Naive thymus-derived CD8-positive, alpha-beta T cell (primary cell): ENCODE measurements around the gene USP54. TPM values are rescaled to one million over a fixed set of nuclear protein-coding genes. Genes with fewer than 3 reads are reported as not detected.
"Not testable (repeated sequence)": the region's sequence is repeated elsewhere in the genome, so short reads cannot be mapped to it uniquely, and the experiment has no call there.

Experiments used
- ATAC-seq, 2 donors: fragments of 150-1000 bp; cut with Tn5 transposase in 1 of 2; sonication (Bioruptor Pico), chemical (Tn5 transposase) in 1 of 2; 1 replicate in 1 of 2; 2 replicates in 1 of 2; pipeline ENCODE4 v1.10.0; 2021; ENCODE audit warnings: mild to moderate bottlenecking in 2 of 2, moderate library complexity in 2 of 2
- POLR2A ChIA-PET: fragments of 350-600 bp; sonication (Branson Sonifier 250); formaldehyde crosslinking; loops from one replicate; lab custom pipeline; 2021; ENCODE audit warnings: antibody characterized with exemption; lab: Charles Lee
- DNase-seq, 10 donors: peaks; one replicate each; pipeline versions ENCODE4 v3.0.0 to v3.0.0-alpha.2; 2020 to 2022
- H3K27ac Mint-ChIP-seq, 10 donors: one replicate each; pipeline ENCODE4 v1.8.0; 2020 to 2022; ENCODE audit warnings: mild to moderate bottlenecking in 10 of 10, mixed read lengths in 10 of 10, moderate library complexity in 4 of 10, inconsistent platforms in 1 of 10
- H3K27me3 Mint-ChIP-seq, 5 donors: one replicate each; pipeline ENCODE4 v1.8.0; 2021 to 2022; ENCODE audit warnings: mixed read lengths in 5 of 5
- H3K36me3 Mint-ChIP-seq, 3 donors: one replicate each; pipeline ENCODE4 v1.8.0; 2020 to 2022; ENCODE audit warnings: mixed read lengths in 3 of 3, mild to moderate bottlenecking in 2 of 3, inconsistent platforms in 1 of 3
- H3K4me1 Mint-ChIP-seq, 4 donors: one replicate each; pipeline ENCODE4 v1.8.0; 2021 to 2022; ENCODE audit warnings: mixed read lengths in 4 of 4
- H3K4me3 Mint-ChIP-seq, 10 donors: one replicate each; pipeline ENCODE4 v1.8.0; 2020 to 2022; ENCODE audit warnings: mild to moderate bottlenecking in 10 of 10, mixed read lengths in 10 of 10, moderate library complexity in 6 of 10, inconsistent platforms in 1 of 10
- H3K9me3 Mint-ChIP-seq, 9 donors: one replicate each; pipeline ENCODE4 v1.8.0; 2020 to 2022; ENCODE audit warnings: mixed read lengths in 9 of 9, mild to moderate bottlenecking in 3 of 9, inconsistent platforms in 1 of 9, moderate library complexity in 1 of 9
- polyA plus RNA-seq, 3 donors: library from polyadenylated mRNA; unstranded; fragments of 300-500 nt; fragmentation: Illumina TruSeq; gene quantifications; one replicate each; pipeline ENCODE4 v1.2.3, GENCODE V29; 2021
- total RNA-seq, 8 experiments: library from RNA in 2 of 8; stranded (reverse) in 2 of 8; gene quantifications; one replicate each; pipeline ENCODE4 v1.2.3 and lab custom pipeline; 2021 to 2026

Gene USP54
- total and polyA plus RNA-seq, 5 experiments from 2014 or later, result 0.71 to 7.3 (median 1.7) TPM

DNA sequence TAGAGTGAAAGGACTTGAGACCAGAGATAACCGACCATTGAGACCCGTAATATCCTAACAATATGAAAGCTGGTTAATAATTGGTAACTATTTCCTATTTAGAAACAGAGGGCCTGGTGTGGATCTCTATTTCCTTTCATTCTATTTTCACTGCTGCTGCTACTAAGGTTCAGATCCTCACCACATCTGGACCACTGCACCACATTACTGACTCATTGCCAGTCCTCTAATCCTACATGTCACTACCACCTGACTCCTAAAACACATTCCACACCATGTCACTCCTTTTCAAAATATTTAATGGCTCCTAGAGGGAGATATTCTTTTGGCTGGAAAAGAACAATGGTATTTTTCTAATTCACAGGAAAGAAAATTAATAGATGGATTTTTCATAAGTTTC lies 6.4 kb downstream of the USP54 start:
- DNase-seq (no peak), ATAC-seq (no peak)
- H3K36me3 Mint-ChIP-seq, result peaks cover 0 to 3% (median 0%) of the 10 kb centered on the region in 3 donors
- H3K4me1 Mint-ChIP-seq, result peaks cover 0 to 2% (median 0%) of the 10 kb centered on the region in 4 donors
- no peaks in the 10 kb centered on the region for H3K27me3 Mint-ChIP-seq
- H3K9me3 Mint-ChIP-seq, result peaks cover 0 to 3% (median 0%) of the 10 kb centered on the region in 9 donors
- H3K27ac Mint-ChIP-seq, result no peak overlapping the region
- POLR2A ChIA-PET, result no interaction called here
- H3K4me3 Mint-ChIP-seq, result no peak overlapping the region

DNA sequence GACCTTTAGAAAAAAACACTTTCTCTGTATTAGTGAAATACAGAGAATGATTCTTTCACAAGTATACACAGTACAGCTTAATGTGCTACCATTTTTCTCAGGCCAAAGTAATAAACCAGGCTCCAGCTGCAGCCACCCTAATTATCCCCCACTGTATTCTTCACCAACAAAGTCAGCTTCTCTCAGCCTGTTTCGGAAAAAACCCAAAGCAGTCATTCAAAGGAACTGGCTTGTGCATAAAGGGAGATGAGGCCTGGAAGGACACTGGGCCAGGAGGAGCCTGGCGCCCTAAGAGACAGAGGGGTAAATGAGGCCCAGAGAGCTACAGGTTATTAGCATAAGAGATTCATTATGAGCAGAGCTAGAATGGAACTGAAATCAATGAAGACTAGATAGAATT lies 9.2 kb downstream of the USP54 start:
- H3K4me1 Mint-ChIP-seq, result peaks cover 0 to 2% (median 0%) of the 10 kb centered on the region in 4 donors
- peak overlapping the region in 1 of 10 donors; percentile 29 for H3K27ac Mint-ChIP-seq
- peaks cover 0 to 3% (median 0%) of the 10 kb centered on the region in 9 donors for H3K9me3 Mint-ChIP-seq
- H3K27me3 Mint-ChIP-seq, result no peaks in the 10 kb centered on the region
- no peak overlapping the region for H3K4me3 Mint-ChIP-seq
- H3K36me3 Mint-ChIP-seq, result peaks cover 0 to 3% (median 0%) of the 10 kb centered on the region in 3 donors
- POLR2A ChIA-PET, result interaction anchor here (0.7 kb wide), 1 partner anchor 8 kb away, joined by 4 read pairs; no protein-coding TSS in a partner anchor
- ATAC-seq (no peak), DNase-seq (no peak)

DNA sequence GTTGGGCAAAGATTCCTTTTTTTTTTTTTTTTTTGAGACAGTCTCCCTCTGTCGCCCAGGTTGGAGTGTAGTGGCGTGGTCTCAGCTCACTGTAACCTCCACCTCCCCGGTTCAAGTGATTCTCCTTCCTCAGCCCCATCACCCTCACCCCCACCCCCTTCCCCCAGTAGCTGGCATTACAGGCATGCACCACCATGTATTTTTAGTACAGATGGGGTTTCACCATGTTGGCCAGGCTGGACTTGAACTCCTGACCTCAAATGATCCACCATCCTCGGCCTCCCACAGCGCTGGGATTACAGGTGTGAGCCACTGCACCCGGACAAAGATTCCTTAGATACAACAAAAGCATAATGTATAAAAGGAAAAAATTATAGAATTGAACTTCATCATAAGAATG lies 12.2 kb downstream of the USP54 start:
- not testable (repeated sequence) for H3K27ac Mint-ChIP-seq

DNA sequence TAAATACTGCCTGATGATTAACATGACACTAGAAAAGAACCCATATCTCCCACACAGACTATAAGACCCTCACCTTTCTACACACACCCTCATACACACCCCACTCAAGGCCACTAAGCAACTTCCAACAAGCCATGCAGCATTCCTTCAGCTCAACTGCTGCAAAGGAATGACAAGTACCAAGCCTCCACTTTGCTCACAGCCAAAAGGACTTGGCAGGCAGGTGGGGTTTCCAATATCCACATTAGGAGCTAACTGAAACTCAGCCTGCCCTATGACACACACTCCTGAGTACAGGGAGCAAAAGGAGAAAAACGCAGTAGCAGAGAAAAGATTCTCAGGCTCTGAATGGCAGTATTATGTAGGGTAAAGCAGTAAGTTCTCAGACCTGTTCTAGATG lies 13.4 kb downstream of the USP54 start:
- H3K9me3 Mint-ChIP-seq, result no peaks in the 10 kb centered on the region
- ATAC-seq (no peak), DNase-seq (no peak)
- no peak overlapping the region for H3K4me3 Mint-ChIP-seq
- H3K36me3 Mint-ChIP-seq, result peaks cover 0 to 3% (median 0%) of the 10 kb centered on the region in 3 donors
- H3K27ac Mint-ChIP-seq, result no peak overlapping the region
- POLR2A ChIA-PET, result no interaction called here
- H3K4me1 Mint-ChIP-seq, result peaks cover 0 to 2% (median 0%) of the 10 kb centered on the region in 4 donors
- H3K27me3 Mint-ChIP-seq, result no peaks in the 10 kb centered on the region

More for the DNA sequence above, 12.2 kb downstream of the USP54 start:
- H3K4me1 Mint-ChIP-seq, POLR2A ChIA-PET, H3K9me3 Mint-ChIP-seq, H3K27me3 Mint-ChIP-seq, DNase-seq, H3K4me3 Mint-ChIP-seq, ATAC-seq, H3K36me3 Mint-ChIP-seq: not testable (repeated sequence)

DNA sequence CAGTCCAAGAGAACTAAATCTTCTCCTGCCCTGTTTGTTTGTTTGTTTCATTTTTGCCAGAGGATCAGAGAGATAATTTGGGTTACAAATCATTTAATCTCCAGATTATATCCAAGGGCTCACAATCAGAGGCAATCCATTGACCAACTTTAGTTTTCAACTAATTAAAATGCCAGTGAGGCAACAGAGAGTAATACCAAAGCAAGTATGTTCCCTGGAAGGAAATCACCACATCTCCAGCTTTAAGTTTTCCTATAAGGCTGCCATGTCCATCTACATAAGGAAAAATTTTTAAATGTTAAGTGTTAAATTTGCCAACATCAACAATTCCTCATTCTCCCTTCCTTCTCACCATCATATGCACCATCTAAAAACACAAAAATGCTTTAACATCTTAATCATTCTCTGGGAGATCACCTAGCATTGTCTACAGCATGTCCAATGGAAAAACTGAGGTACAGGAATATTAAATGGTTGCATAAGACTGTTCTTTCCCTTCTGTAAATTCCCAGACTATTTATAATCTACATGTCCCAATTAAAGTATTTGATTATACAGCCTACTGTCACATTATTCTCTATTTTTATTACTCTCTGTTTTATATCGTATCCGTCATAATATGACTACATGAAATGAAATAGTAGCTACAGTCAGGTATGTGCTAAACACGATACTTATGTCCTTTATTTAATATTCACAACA lies 14.1 kb downstream of the USP54 start:
- Mint-ChIP-seq H3K4me1 (peaks cover 0 to under 1% (median 0%) of the 10 kb centered on the region in 4 donors), H3K4me3 (no peak overlapping the region), H3K27me3 (no peaks in the 10 kb centered on the region), H3K27ac (no peak overlapping the region), H3K9me3 (no peaks in the 10 kb centered on the region), H3K36me3 (peaks cover 0 to 3% (median 0%) of the 10 kb centered on the region in 3 donors)
- POLR2A ChIA-PET, result no interaction called here
- ATAC-seq, result no peak
- DNase-seq, result no peak

DNA sequence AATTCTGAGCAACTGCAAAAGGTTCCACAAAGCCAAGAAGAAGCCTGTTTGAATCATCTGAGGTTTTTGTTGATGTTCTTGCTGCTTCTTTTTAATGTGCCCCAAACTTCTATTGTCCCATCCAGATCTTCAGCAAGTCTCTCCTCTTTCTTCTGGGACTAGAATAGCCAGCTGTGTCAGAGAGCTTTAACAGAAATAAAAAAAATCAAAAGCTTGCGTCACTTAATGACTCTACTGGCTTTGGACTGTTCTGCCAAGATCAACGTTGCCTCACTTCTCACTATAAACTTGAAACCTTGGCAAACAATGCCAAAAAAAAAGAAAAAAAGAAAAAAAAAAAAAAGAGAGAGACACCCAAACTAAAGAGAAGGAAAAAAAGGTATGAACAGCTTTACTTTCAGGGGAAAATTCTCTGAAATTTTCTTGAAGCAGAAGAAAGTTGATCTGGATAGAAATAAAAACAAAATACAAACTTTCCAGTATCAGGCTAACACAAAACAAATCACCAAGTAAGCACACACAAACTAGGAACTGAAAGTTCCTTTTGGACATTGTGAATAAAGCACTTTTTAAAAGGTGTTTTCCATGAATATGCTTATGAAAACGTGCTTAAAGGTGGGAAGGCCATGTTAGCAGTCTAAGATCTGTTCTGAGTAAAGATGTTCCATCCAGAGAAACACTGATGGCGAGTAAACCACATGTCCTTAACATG lies 14.8 kb downstream of the USP54 start:
- Mint-ChIP-seq H3K27ac (peak overlapping the region in 1 of 10 donors; percentile 20), H3K9me3 (no peaks in the 10 kb centered on the region), H3K27me3 (no peaks in the 10 kb centered on the region), H3K36me3 (peaks cover 0 to 3% (median 0%) of the 10 kb centered on the region in 3 donors), H3K4me1 (no peaks in the 10 kb centered on the region), H3K4me3 (no peak overlapping the region)
- POLR2A ChIA-PET, result no interaction called here
- DNase-seq (no peak), ATAC-seq (no peak)

DNA sequence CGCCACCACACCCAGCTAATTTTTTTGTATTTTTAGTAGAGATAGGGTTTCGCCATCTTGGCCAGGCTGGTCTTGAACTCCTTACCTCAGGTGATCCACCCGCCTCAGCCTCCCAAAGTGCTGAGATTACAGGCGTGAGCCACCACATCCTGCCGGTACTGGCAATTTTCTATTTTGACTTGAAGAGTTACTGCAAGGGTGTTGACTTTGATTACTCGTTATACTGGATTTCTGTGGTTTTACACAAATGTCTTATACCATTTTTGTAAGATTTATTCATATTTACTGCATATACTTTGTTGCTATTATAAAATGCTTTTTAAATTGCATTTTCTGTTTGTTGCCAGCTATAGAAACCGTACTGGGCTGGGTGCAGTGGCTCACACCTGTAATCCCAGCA lies 24.1 kb downstream of the USP54 start:
- not testable (repeated sequence) for H3K4me3 Mint-ChIP-seq

DNA sequence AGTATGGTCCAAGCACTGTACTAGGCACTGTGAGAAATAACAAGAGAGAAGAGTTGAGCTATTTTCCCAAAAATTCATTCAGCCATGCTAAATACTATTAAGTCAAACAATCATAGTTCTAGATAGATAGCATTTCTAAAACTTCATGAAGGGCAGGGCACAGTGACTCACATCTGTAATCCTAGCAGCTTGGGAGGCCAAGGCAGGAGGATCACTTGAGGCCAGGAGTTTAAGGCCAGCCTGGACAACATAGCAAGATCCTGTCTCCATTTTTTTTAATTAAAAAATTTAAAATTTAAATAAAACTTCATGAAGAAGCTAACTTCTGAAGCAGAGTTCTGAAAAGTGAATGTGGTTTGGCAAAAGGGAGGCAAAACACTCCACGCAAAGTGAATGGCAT lies 29.9 kb downstream of the USP54 start:
- H3K27ac Mint-ChIP-seq, result no peak overlapping the region

More for the DNA sequence above, 24.1 kb downstream of the USP54 start:
- H3K27me3 Mint-ChIP-seq, H3K9me3 Mint-ChIP-seq, H3K27ac Mint-ChIP-seq, ATAC-seq, H3K4me1 Mint-ChIP-seq, DNase-seq, POLR2A ChIA-PET, H3K36me3 Mint-ChIP-seq: not testable (repeated sequence)

DNA sequence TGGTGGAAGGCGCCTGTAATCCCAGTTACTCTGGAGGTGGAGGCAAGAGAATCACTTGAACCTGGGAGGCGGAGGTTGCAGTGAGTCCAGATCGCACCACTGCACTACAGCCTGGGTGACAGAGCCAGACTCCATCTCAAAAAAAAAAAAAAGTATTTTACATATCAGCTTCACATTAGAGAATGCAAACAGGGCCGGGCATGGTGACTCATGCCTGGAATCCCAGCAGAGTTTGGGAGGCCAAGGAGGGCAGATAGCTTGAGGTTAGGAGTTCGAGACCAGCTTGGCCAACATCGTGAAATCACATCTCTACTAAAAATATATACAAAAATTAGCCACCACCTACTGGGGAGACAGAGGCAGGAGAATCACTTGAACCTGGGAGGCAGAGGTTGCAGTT lies 31.6 kb downstream of the USP54 start:
- Mint-ChIP-seq H3K36me3 (no peaks in the 10 kb centered on the region), H3K9me3 (no peaks in the 10 kb centered on the region), H3K27ac (no peak overlapping the region), H3K4me1 (no peaks in the 10 kb centered on the region), H3K27me3 (no peaks in the 10 kb centered on the region), H3K4me3 (no peak overlapping the region)
- ATAC-seq, result no peak
- POLR2A ChIA-PET, result interaction anchor here (0.7 kb wide), 1 partner anchor 23 kb away, joined by 3 read pairs; no protein-coding TSS in a partner anchor
- DNase-seq, result no peak

More for the DNA sequence above, 29.9 kb downstream of the USP54 start:
- no peak for ATAC-seq
- no peaks in the 10 kb centered on the region for H3K9me3 Mint-ChIP-seq
- H3K36me3 Mint-ChIP-seq, result peaks cover 0 to 2% (median 0%) of the 10 kb centered on the region in 3 donors
- POLR2A ChIA-PET, result interaction anchor here (0.6 kb wide), 1 partner anchor 447 kb away, joined by 3 read pairs; no protein-coding TSS in a partner anchor
- H3K27me3 Mint-ChIP-seq, result no peaks in the 10 kb centered on the region
- no peak overlapping the region for H3K4me3 Mint-ChIP-seq
- no peaks in the 10 kb centered on the region for H3K4me1 Mint-ChIP-seq
- DNase-seq, result no peak

DNA sequence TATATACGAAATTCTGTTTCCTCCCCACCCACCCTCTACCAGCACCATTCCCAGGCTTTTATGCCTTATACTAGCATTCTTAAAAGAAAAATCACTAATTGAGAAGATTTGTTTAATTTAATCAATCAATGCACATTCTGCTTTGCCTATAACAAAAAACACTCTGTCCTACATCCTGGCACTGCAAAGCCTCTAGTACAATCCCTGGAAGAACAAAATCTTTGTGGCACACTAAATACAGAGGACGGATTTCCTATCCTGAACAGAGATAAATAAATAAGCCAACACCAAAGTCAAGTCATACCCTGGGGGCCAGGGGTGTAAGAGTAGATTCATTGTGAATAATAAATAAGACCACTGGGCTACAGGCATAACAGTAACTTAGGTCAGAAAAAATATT lies 34.3 kb downstream of the USP54 start:
- Mint-ChIP-seq H3K36me3 (no peaks in the 10 kb centered on the region), H3K4me1 (no peaks in the 10 kb centered on the region), H3K9me3 (no peaks in the 10 kb centered on the region), H3K27ac (peak overlapping the region in 1 of 10 donors; percentile 26), H3K27me3 (no peaks in the 10 kb centered on the region), H3K4me3 (no peak overlapping the region)
- DNase-seq, result no peak
- no peak for ATAC-seq
- POLR2A ChIA-PET, result no interaction called here

DNA sequence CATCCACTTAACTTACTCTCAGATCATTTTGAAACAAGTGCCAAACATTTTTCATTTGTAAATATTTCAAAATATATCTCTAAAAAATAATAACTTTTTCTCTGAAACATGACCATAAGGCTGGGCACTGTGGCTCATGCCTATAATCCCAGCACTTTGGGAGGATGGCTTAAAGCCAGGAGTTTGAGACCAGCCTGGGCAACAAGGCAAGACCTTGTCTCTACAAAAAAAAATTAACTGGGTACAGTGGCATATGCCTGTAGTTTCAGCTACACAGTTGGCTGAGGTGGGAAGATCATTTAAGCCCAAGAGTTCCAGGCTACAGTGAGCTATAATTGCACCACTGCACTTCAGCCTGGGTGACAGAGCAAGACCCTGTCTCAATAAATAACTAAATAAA lies 36.4 kb downstream of the USP54 start:
- Mint-ChIP-seq H3K27ac (no peak overlapping the region), H3K9me3 (no peaks in the 10 kb centered on the region), H3K4me3 (no peak overlapping the region), H3K36me3 (no peaks in the 10 kb centered on the region), H3K27me3 (no peaks in the 10 kb centered on the region), H3K4me1 (no peaks in the 10 kb centered on the region)
- DNase-seq (no peak), ATAC-seq (no peak)
- POLR2A ChIA-PET, result no interaction called here

DNA sequence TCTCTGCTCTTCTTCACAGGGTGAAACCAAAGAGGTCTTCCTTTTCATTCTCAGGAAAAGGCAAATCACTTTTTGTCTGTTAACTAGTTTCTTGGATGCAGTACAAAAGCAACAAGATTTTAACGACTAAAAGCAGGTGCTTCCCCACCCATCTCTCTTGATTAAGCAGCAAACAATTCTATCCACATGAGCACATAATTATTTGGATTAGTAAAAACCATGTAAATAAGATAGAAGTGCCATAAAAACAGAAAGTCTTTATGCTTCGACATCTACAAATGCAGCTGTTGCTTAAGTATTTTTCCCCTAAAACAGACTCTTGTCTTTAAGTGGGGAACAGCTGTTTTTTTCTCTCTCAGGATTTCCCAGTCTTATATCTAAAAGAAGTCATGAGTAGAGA lies 37.4 kb downstream of the USP54 start:
- H3K9me3 Mint-ChIP-seq, result no peaks in the 10 kb centered on the region

More for the DNA sequence above, 37.4 kb downstream of the USP54 start:
- no peaks in the 10 kb centered on the region for H3K4me1 Mint-ChIP-seq
- H3K4me3 Mint-ChIP-seq, result no peak overlapping the region
- POLR2A ChIA-PET, result no interaction called here
- no peak overlapping the region for H3K27ac Mint-ChIP-seq
- H3K36me3 Mint-ChIP-seq, result no peaks in the 10 kb centered on the region
- H3K27me3 Mint-ChIP-seq, result no peaks in the 10 kb centered on the region
- DNase-seq (no peak), ATAC-seq (no peak)
